Osteoblast (primary cell): Measurements from ENCODE around the gene PLEKHO2. TPM values are rescaled to one million over a fixed set of nuclear protein-coding genes. Genes with fewer than 3 reads are reported as not detected.

Experiments
- DNase-seq: peaks from one replicate; pipeline ENCODE4 v3.0.0; 2011; ENCODE audit warnings: low spot score, mixed read lengths; ENCODE audit not compliant: insufficient read length; ENCODE audit errors: missing footprints
- H2AFZ ChIP-seq: 2 replicates; pipeline ENCODE4 v1.6.0; 2011; ENCODE audit warnings: mild to moderate bottlenecking, low read length
- H3K27ac ChIP-seq: 2 replicates; pipeline ENCODE4 v1.5.1; 2011; ENCODE audit warnings: mild to moderate bottlenecking, low read depth, low read length, moderate library complexity
- H3K27me3 ChIP-seq: 2 replicates; pipeline ENCODE4 v1.6.0; 2012; ENCODE audit warnings: mild to moderate bottlenecking, control low read depth, inconsistent platforms, low read length, moderate library complexity; ENCODE audit not compliant: insufficient read depth
- H3K36me3 ChIP-seq: 2 replicates; pipeline ENCODE4 v1.5.1; 2011; ENCODE audit warnings: mild to moderate bottlenecking, low read length, control low read depth, moderate library complexity; ENCODE audit not compliant: insufficient read depth
- H3K4me1 ChIP-seq: 2 replicates; pipeline ENCODE4 v1.5.1; 2011; ENCODE audit warnings: mild to moderate bottlenecking, low read length, control low read depth, moderate library complexity; ENCODE audit not compliant: insufficient read depth
- H3K4me2 ChIP-seq: 2 replicates; pipeline ENCODE4 v1.6.0; 2011; ENCODE audit warnings: mild to moderate bottlenecking, low read length; ENCODE audit not compliant: insufficient read depth
- H3K4me3 ChIP-seq: fragments of 200-600 bp; sonication (generic); 3 replicates; pipeline ENCODE4 v1.5.1; 2012; ENCODE audit warnings: mild to moderate bottlenecking, low read length, inconsistent platforms; ENCODE audit not compliant: insufficient read depth
- H3K79me2 ChIP-seq: 2 replicates; pipeline ENCODE4 v1.6.0; 2012; ENCODE audit warnings: mild to moderate bottlenecking, low read length, control low read depth, inconsistent platforms; ENCODE audit not compliant: insufficient read depth
- H3K9me3 ChIP-seq: 2 replicates; pipeline ENCODE4 v1.5.1; 2011; ENCODE audit warnings: low read depth, low read length, control low read depth
- H4K20me1 ChIP-seq: 2 replicates; pipeline ENCODE4 v1.6.0; 2012; ENCODE audit warnings: mild to moderate bottlenecking, low read length, control low read depth; ENCODE audit not compliant: insufficient read depth
- CTCF ChIP-seq: IDR thresholded peaks from 2 replicates; pipeline ENCODE4 v1.5.1; 2011; ENCODE audit warnings: mild to moderate bottlenecking, low read depth, low read length, moderate library complexity; ENCODE audit errors: extremely low read depth
- total RNA-seq: library from RNA; depleted of rRNA; stranded (reverse); fragments of >200 nt; gene quantifications from 2 replicates; pipeline ENCODE4 v1.2.3, GENCODE V29; 2012

The PLEKHO2 gene
- total RNA-seq, 1 donor = 41.6 TPM

GRCh38 chr15:64850778-64851502 is 9.2 kb downstream of the PLEKHO2 start:
- peaks cover 35% of the 10 kb centered on the region for H3K4me1 ChIP-seq
- H4K20me1 ChIP-seq = peaks cover 25% of the 10 kb centered on the region
- H3K27me3 ChIP-seq = no peaks in the 10 kb centered on the region
- peaks cover 88% of the 10 kb centered on the region for H3K79me2 ChIP-seq
- H2AFZ ChIP-seq = no peak overlapping the region
- peak overlapping the region; percentile 40 for H3K27ac ChIP-seq
- no peak overlapping the region for H3K4me3 ChIP-seq
- TF ChIP-seq CTCF = no peak
- H3K36me3 ChIP-seq = peaks cover 40% of the 10 kb centered on the region
- peak overlapping the region; percentile 6 for H3K4me2 ChIP-seq
- no peaks in the 10 kb centered on the region for H3K9me3 ChIP-seq
- DNase-seq = no peak

- DNase-seq = peak; percentile 91
- Histone ChIP-seq H3K9me3 (no peaks in the 10 kb centered on the region), H2AFZ (no peak overlapping the region), H3K36me3 (peaks cover 40% of the 10 kb centered on the region), H4K20me1 (peaks cover 24% of the 10 kb centered on the region), H3K27ac (peak overlapping the region; percentile 40), H3K27me3 (no peaks in the 10 kb centered on the region), H3K4me1 (peaks cover 39% of the 10 kb centered on the region), H3K79me2 (peaks cover 88% of the 10 kb centered on the region), H3K4me2 (peak overlapping the region; percentile 6), H3K4me3 (no peak overlapping the region)
- TF ChIP-seq CTCF = no peak
Observed at GRCh38 chr15:64851503-64851840, 9.8 kb downstream of the PLEKHO2 start.

- H3K36me3 ChIP-seq = peaks cover 44% of the 10 kb centered on the region
- DNase-seq = no peak
Observed at GRCh38 chr15:64854041-64854440, 12.3 kb downstream of the PLEKHO2 start.

GRCh38 chr15:64854526-64854925 is 12.8 kb downstream of the PLEKHO2 start:
- no peak overlapping the region for H2AFZ ChIP-seq
- H3K36me3 ChIP-seq = peaks cover 48% of the 10 kb centered on the region
- H3K4me3 ChIP-seq = no peak overlapping the region
- H3K27ac ChIP-seq = no peak overlapping the region
- no peaks in the 10 kb centered on the region for H3K27me3 ChIP-seq
- H3K9me3 ChIP-seq = no peaks in the 10 kb centered on the region
- peaks cover 92% of the 10 kb centered on the region for H3K79me2 ChIP-seq
- no peak overlapping the region for H3K4me2 ChIP-seq
- TF ChIP-seq CTCF = no peak
- DNase-seq = no peak
- H3K4me1 ChIP-seq = peaks cover 59% of the 10 kb centered on the region
- H4K20me1 ChIP-seq = peaks cover 18% of the 10 kb centered on the region

More at GRCh38 chr15:64854041-64854440, 12.3 kb downstream of the PLEKHO2 start:
- Histone ChIP-seq H2AFZ (no peak overlapping the region), H4K20me1 (peaks cover 16% of the 10 kb centered on the region), H3K27ac (no peak overlapping the region), H3K4me2 (no peak overlapping the region), H3K4me1 (peaks cover 59% of the 10 kb centered on the region), H3K27me3 (no peaks in the 10 kb centered on the region), H3K79me2 (peaks cover 88% of the 10 kb centered on the region), H3K4me3 (no peak overlapping the region), H3K9me3 (no peaks in the 10 kb centered on the region)
- TF ChIP-seq CTCF = no peak
